DMS53 treated with DMSO at 0.1 percent for 48 hours (cell line): ENCODE data around the gene TM4SF4.
"Not testable (repeated sequence)": the region's sequence is repeated elsewhere in the genome, so short reads cannot be mapped to it uniquely, and the experiment has no call there.

Experiments
- DNase-seq: peaks from one replicate; lab custom pipeline; 2025; ENCODE audit not compliant: unreplicated experiment; lab: John Stamatoyannopoulos, UW

TM4SF4 gene

GRCh38 chr3:149474250-149474817, at the start of gene TM4SF4:
TM4SF4 (plus strand) TSS chr3:149474697; CDS start chr3:149474878, 181 bp downstream.
- DNase-seq = no peak

GRCh38 chr3:149424918-149425317, 49.6 kb upstream of the TM4SF4 start:
- no peak for DNase-seq

GRCh38 chr3:149426325-149426724, 48.2 kb upstream of the TM4SF4 start:
- DNase-seq = no peak

- no peak for DNase-seq
Measured at GRCh38 chr3:149428087-149428486, 46.4 kb upstream of the TM4SF4 start.

GRCh38 chr3:149430216-149430615, 44.3 kb upstream of the TM4SF4 start:
- no peak for DNase-seq

GRCh38 chr3:149432149-149432548, 42.3 kb upstream of the TM4SF4 start:
- no peak for DNase-seq

- DNase-seq = no peak
Measured at GRCh38 chr3:149435996-149436885, 38.3 kb upstream of the TM4SF4 start.

- no peak for DNase-seq
Measured at GRCh38 chr3:149437286-149437685, 37.2 kb upstream of the TM4SF4 start.

- no peak for DNase-seq
Measured at GRCh38 chr3:149437710-149438109, 36.8 kb upstream of the TM4SF4 start.

GRCh38 chr3:149438981-149439380, 35.5 kb upstream of the TM4SF4 start:
- no peak for DNase-seq

GRCh38 chr3:149441642-149442041, 32.9 kb upstream of the TM4SF4 start:
- DNase-seq = no peak

- DNase-seq = no peak
Measured at GRCh38 chr3:149442043-149442442, 32.5 kb upstream of the TM4SF4 start.

GRCh38 chr3:149442851-149443544, 31.5 kb upstream of the TM4SF4 start:
- peak; percentile 2 for DNase-seq

- DNase-seq = no peak
Measured at GRCh38 chr3:149443545-149443912, 31.0 kb upstream of the TM4SF4 start.

GRCh38 chr3:149444867-149445266, 29.6 kb upstream of the TM4SF4 start:
- DNase-seq = not testable (repeated sequence)

GRCh38 chr3:149448331-149448831, 26.1 kb upstream of the TM4SF4 start:
- no peak for DNase-seq

- no peak for DNase-seq
Measured at GRCh38 chr3:149449182-149449581, 25.3 kb upstream of the TM4SF4 start.

GRCh38 chr3:149449799-149450198, 24.7 kb upstream of the TM4SF4 start:
- no peak for DNase-seq

GRCh38 chr3:149450281-149450680, 24.2 kb upstream of the TM4SF4 start:
- no peak for DNase-seq

GRCh38 chr3:149452036-149452435, 22.5 kb upstream of the TM4SF4 start:
- no peak for DNase-seq

- DNase-seq = no peak
Measured at GRCh38 chr3:149453140-149453805, 21.2 kb upstream of the TM4SF4 start.
